Panc1 (cell line): ENCODE data around the gene ZNF316. TPM values are rescaled to one million over a fixed set of nuclear protein-coding genes. Genes with fewer than 3 reads are reported as not detected.

Experiments
- ATAC-seq: fragments of 200-7000 bp; cut with Tn5 transposase; 2 replicates; pipeline ENCODE4 v1.9.1; 2020; ENCODE audit warnings: mild to moderate bottlenecking, moderate library complexity
- BruUV-seq: library from RNA; stranded (reverse); fragments of 400-500 nt; replicated peaks from 2 replicates; lab custom pipeline; 2021; lab: Mats Ljungman, UMichigan
- CTCF ChIA-PET: fragments of 300-600 bp; sonication (Branson Sonifier 250); formaldehyde crosslinking; loops from one replicate; lab custom pipeline; 2022; ENCODE audit warnings: antibody characterized with exemption; lab: Charles Lee
- POLR2A ChIA-PET: fragments of 300-600 bp; sonication (Branson Sonifier 250); formaldehyde crosslinking; loops from one replicate; lab custom pipeline; 2022; ENCODE audit warnings: antibody characterized with exemption; lab: Charles Lee
- DNase-seq: peaks from one replicate; pipeline ENCODE4 v3.0.0-alpha.2; 2010; ENCODE audit warnings: low read depth, low spot score
- H3K27ac ChIP-seq: 2 replicates; pipeline ENCODE4 v1.5.1; 2011; ENCODE audit warnings: mild to moderate bottlenecking, low read length, inconsistent platforms
- H3K27me3 ChIP-seq: fragments of 200-500 bp; sonication (Bioruptor generic); 2 replicates; pipeline ENCODE4 v1.6.0; 2014; ENCODE audit warnings: low read length, inconsistent platforms; ENCODE audit not compliant: control insufficient read depth, insufficient read depth
- H3K36me3 ChIP-seq: fragments of 200-500 bp; sonication (Bioruptor generic); 2 replicates; pipeline ENCODE4 v1.5.1; 2014; ENCODE audit warnings: inconsistent platforms, mild to moderate bottlenecking, low read length, moderate library complexity; ENCODE audit not compliant: control insufficient read depth, insufficient read depth
- H3K4me1 ChIP-seq: 2 replicates; pipeline ENCODE4 v1.5.1; 2011; ENCODE audit warnings: inconsistent platforms, mild to moderate bottlenecking, low read length, moderate library complexity; ENCODE audit not compliant: control insufficient read depth, insufficient read depth
- H3K4me3 ChIP-seq, 2 experiments: 2 replicates each; pipeline ENCODE4 v1.5.1; 2011 to 2012; ENCODE audit warnings: low read depth in 2 of 2, low read length in 2 of 2, mild to moderate bottlenecking in 2 of 2, inconsistent platforms in 1 of 2, moderate library complexity in 1 of 2
- H3K9me3 ChIP-seq: fragments of 200-500 bp; sonication (Bioruptor generic); 2 replicates; pipeline ENCODE4 v1.5.1; 2014; ENCODE audit warnings: low read depth, mild to moderate bottlenecking, inconsistent platforms, low read length, moderate library complexity; ENCODE audit not compliant: control insufficient read depth, insufficient read depth
- CTCF ChIP-seq: fragments of 450-650 bp; IDR thresholded peaks from 2 replicates; pipeline ENCODE4 v1.5.1; 2017; ENCODE audit warnings: mild to moderate bottlenecking
- POLR2AphosphoS5 ChIP-seq: IDR thresholded peaks from 2 replicates; pipeline ENCODE4 v1.6.1; 2012; ENCODE audit warnings: mild to moderate bottlenecking, low read depth, low read length, moderate library complexity
- REST ChIP-seq, 2 experiments: IDR thresholded peaks; 2 replicates each; pipeline ENCODE4 v1.6.1; 2011 to 2012; ENCODE audit warnings: low read depth in 2 of 2, control low read depth in 1 of 2, low read length in 1 of 2, mild to moderate bottlenecking in 1 of 2, moderate library complexity in 1 of 2; ENCODE audit not compliant: insufficient read depth in 1 of 2
- SIN3A ChIP-seq: IDR thresholded peaks from 2 replicates; pipeline ENCODE4 v1.6.1; 2012; ENCODE audit warnings: low read depth, mild to moderate bottlenecking, low read length, moderate library complexity, borderline replicate concordance; ENCODE audit not compliant: insufficient read depth
- TCF7L2 ChIP-seq: IDR thresholded peaks from 2 replicates; pipeline ENCODE4 v1.6.1; 2011; ENCODE audit warnings: mild to moderate bottlenecking, low read depth, low read length, inconsistent platforms
- in situ Hi-C: cut with HindIII; loops from 2 replicates; pipeline ENCODE4 v1.10.0; 2016; ENCODE audit warnings: low sequenced_read_pairs, low pct_unique_long_range_greater_than_20kb
- intact Hi-C: fragments of 100-400 bp; cut with micrococcal nuclease; formaldehyde crosslinking; loops from one replicate; pipeline ENCODE4 v1.10.0; 2022; ENCODE audit not compliant: unreplicated experiment
- total RNA-seq: library from RNA; stranded (reverse); gene quantifications from one replicate; pipeline ENCODE4 v1.2.1, GENCODE V29; 2021; ENCODE audit not compliant: unreplicated experiment

ZNF316 gene
- total RNA-seq, 1 experiment from 2014 or later = 37.8 TPM

GRCh38 chr7:6600093-6600492, 37.0 kb upstream of the ZNF316 start:
- intact Hi-C loops (no loop called here), in situ Hi-C loops (no loop called here)
- no peaks in the 10 kb centered on the region; the same call in 1 of the 2 replicates for H3K36me3 ChIP-seq
- no peak for TF ChIP-seq POLR2AphosphoS5
- no peak for TF ChIP-seq TCF7L2
- TF ChIP-seq CTCF = no peak
- TF ChIP-seq REST (IDR thresholded peaks at IDR 0.05; ENCODE audit: insufficient read depth in 1 of 2, low read depth in 2 of 2, low read length in 1 of 2) = no peak
- TF ChIP-seq SIN3A = no peak
- H3K27ac ChIP-seq = no peak overlapping the region
- ATAC-seq (no peak), DNase-seq (no peak)
- ChIA-PET CTCF (no interaction called here), POLR2A (no interaction called here)
- no peak overlapping the region for H3K4me3 ChIP-seq
- no TSS peak for BruUV-seq
- no peaks in the 10 kb centered on the region for H3K27me3 ChIP-seq
- H3K9me3 ChIP-seq = no peaks in the 10 kb centered on the region
- H3K4me1 ChIP-seq = no peaks in the 10 kb centered on the region

GRCh38 chr7:6604458-6604857, 32.7 kb upstream of the ZNF316 start:
- Histone ChIP-seq H3K4me1 (no peaks in the 10 kb centered on the region), H3K9me3 (no peaks in the 10 kb centered on the region), H3K27me3 (no peaks in the 10 kb centered on the region), H3K4me3 (no peak overlapping the region), H3K27ac (no peak overlapping the region), H3K36me3 (no peaks in the 10 kb centered on the region)
- POLR2A ChIA-PET = no interaction called here
- CTCF ChIA-PET = interaction anchor here (0.6 kb wide), 1 partner anchor 342 kb away, joined by 3 read pairs; no protein-coding TSS in a partner anchor
- no peak for TF ChIP-seq SIN3A
- no peak for TF ChIP-seq CTCF
- no peak for TF ChIP-seq POLR2AphosphoS5
- no peak for TF ChIP-seq TCF7L2
- TF ChIP-seq REST (IDR thresholded peaks at IDR 0.05; ENCODE audit: insufficient read depth in 1 of 2, low read depth in 2 of 2, low read length in 1 of 2) = no peak
- no TSS peak for BruUV-seq
- intact Hi-C loops = no loop called here
- no peak for ATAC-seq
- in situ Hi-C loops = no loop called here
- no peak for DNase-seq
